ENCODE measurements around the gene LEMD1. TPM values are rescaled to one million over a fixed set of nuclear protein-coding genes. Genes with fewer than 3 reads are reported as not detected.

LEMD1 gene
- total RNA-seq, 1 donor from 2014 or later: 15.0 TPM

DNA sequence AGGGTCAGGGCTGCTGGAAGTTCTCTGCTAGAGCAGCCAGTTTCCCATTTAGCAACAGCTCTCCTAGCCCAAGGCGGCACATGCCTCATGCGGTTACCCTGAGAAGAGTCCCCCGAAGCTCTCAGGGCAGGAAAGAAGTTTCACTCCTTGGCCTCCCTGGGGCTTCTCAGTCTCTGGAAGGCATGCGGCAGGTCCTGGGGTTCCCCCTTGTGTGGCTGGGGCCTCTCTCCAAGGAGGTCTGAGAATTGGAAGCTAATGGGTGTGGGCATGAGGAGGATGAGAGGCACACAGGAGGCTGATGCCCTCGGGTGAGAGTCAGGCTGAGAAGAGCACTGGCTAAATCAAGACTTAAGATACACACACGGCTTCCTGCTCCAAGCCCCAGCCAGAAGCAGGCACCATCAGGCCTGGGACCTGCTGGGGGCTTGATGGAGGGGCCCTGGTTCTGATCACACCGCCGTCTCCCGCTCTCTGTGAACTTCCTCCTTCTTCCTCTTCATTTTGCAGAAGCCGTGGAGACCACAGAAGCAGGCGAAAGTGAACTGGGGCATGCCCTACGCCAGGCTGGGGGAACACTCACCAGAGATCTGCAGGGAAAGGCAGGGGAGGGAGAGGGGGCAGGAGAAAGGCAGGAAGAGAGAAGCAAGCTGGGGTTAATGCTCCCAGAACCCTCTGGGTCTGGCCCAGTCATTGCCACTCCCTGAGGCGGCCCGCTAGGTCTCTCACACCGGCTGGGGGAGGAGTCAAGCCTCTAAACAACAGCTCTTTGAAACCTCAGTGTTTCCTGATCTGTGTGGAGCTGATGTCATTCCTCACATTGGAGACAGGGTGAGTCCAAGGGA is 18.8 kb upstream of the LEMD1 start:
- no peak overlapping the region for H3K27ac ChIP-seq

DNA sequence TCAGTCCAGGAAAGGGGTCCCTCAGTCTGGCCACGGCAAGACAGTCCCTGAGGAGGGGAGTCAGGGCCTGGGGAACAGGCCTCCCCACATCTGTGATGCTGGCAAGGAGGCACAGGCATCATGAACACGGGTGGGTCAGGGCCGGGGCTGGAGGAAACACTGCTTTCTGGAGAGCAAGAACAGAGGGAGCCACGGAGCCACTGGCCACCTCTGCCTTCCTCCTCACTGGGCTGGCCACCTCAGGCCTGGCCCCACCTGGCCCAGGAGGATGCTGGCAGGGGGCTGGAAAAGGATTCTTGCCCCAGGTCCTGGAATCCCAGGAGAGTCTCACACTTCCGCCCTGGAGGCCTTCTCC is 18.2 kb upstream of the LEMD1 start:
- Histone ChIP-seq H3K36me3 (no peaks in the 10 kb centered on the region), H2AFZ (replicated peaks) (no peak overlapping the region), H3K4me2 (peak overlapping the region; percentile 71), H3K79me2 (ENCODE audit: low read depth) (no peaks in the 10 kb centered on the region), H3K27ac (no peak overlapping the region), H3K4me1 (peaks cover 70% of the 10 kb centered on the region), H3K9me3 (ENCODE audit: low read depth) (no peaks in the 10 kb centered on the region), H3K9ac (no peak overlapping the region), H4K20me1 (ENCODE audit: low read depth) (peaks cover 94% of the 10 kb centered on the region), H3F3A (ENCODE audit: low read depth) (peaks cover 56% of the 10 kb centered on the region), H3K27me3 (peaks cover 19% of the 10 kb centered on the region), H3K4me3 (no peak overlapping the region)
- no peak for DNase-seq (ENCODE audit: low spot score)
- Mint-ChIP-seq H3K27ac (peak overlapping the region; percentile 40), H3K4me1 (peaks cover 95% of the 10 kb centered on the region), H3K4me3 (peak overlapping the region; percentile 76), H3K9me3 (no peaks in the 10 kb centered on the region), H3K36me3 (peaks cover 24% of the 10 kb centered on the region), H3K27me3 (ENCODE audit: insufficient read depth, low read depth) (peaks cover 18% of the 10 kb centered on the region)
- no peak for TF ChIP-seq EZH2 (IDR thresholded peaks at IDR 0.05)
- TF ChIP-seq, protein P1, sequence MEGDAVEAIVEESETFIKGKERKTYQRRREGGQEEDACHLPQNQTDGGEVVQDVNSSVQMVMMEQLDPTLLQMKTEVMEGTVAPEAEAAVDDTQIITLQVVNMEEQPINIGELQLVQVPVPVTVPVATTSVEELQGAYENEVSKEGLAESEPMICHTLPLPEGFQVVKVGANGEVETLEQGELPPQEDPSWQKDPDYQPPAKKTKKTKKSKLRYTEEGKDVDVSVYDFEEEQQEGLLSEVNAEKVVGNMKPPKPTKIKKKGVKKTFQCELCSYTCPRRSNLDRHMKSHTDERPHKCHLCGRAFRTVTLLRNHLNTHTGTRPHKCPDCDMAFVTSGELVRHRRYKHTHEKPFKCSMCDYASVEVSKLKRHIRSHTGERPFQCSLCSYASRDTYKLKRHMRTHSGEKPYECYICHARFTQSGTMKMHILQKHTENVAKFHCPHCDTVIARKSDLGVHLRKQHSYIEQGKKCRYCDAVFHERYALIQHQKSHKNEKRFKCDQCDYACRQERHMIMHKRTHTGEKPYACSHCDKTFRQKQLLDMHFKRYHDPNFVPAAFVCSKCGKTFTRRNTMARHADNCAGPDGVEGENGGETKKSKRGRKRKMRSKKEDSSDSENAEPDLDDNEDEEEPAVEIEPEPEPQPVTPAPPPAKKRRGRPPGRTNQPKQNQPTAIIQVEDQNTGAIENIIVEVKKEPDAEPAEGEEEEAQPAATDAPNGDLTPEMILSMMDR (IDR thresholded peaks at IDR 0.05): no peak
- no peak for TF ChIP-seq EZH2phosphoT487 (IDR thresholded peaks at IDR 0.05)

More for the DNA sequence above, 18.8 kb upstream of the LEMD1 start:
- peak overlapping the region; percentile 5 for H3K4me3 ChIP-seq
- H3K4me3 Mint-ChIP-seq: peak overlapping the region; percentile 76
- H3K9ac ChIP-seq: no peak overlapping the region
- H3K9me3 Mint-ChIP-seq: no peaks in the 10 kb centered on the region
- peaks cover 71% of the 10 kb centered on the region for H3K4me1 ChIP-seq
- peaks cover 95% of the 10 kb centered on the region for H3K4me1 Mint-ChIP-seq
- H3K27me3 Mint-ChIP-seq (ENCODE audit: insufficient read depth, low read depth): peaks cover 18% of the 10 kb centered on the region
- peak overlapping the region; percentile 77 for H3K27ac Mint-ChIP-seq
- H4K20me1 ChIP-seq (ENCODE audit: low read depth): peaks cover 88% of the 10 kb centered on the region
- H2AFZ ChIP-seq (replicated peaks): no peak overlapping the region
- H3K79me2 ChIP-seq (ENCODE audit: low read depth): peaks cover 3% of the 10 kb centered on the region
- peak; percentile 66 for DNase-seq (ENCODE audit: low spot score)
- H3K9me3 ChIP-seq (ENCODE audit: low read depth): no peaks in the 10 kb centered on the region
- H3K27me3 ChIP-seq: peaks cover 14% of the 10 kb centered on the region
- H3F3A ChIP-seq (ENCODE audit: low read depth): peaks cover 62% of the 10 kb centered on the region
- H3K36me3 Mint-ChIP-seq: peaks cover 24% of the 10 kb centered on the region
- peak overlapping the region; percentile 71 for H3K4me2 ChIP-seq
- no peaks in the 10 kb centered on the region for H3K36me3 ChIP-seq
- TF ChIP-seq, protein P1 (IDR thresholded peaks at IDR 0.05): no peak
- no peak for TF ChIP-seq EZH2phosphoT487 (IDR thresholded peaks at IDR 0.05)
- no peak for TF ChIP-seq EZH2 (IDR thresholded peaks at IDR 0.05)

DNA sequence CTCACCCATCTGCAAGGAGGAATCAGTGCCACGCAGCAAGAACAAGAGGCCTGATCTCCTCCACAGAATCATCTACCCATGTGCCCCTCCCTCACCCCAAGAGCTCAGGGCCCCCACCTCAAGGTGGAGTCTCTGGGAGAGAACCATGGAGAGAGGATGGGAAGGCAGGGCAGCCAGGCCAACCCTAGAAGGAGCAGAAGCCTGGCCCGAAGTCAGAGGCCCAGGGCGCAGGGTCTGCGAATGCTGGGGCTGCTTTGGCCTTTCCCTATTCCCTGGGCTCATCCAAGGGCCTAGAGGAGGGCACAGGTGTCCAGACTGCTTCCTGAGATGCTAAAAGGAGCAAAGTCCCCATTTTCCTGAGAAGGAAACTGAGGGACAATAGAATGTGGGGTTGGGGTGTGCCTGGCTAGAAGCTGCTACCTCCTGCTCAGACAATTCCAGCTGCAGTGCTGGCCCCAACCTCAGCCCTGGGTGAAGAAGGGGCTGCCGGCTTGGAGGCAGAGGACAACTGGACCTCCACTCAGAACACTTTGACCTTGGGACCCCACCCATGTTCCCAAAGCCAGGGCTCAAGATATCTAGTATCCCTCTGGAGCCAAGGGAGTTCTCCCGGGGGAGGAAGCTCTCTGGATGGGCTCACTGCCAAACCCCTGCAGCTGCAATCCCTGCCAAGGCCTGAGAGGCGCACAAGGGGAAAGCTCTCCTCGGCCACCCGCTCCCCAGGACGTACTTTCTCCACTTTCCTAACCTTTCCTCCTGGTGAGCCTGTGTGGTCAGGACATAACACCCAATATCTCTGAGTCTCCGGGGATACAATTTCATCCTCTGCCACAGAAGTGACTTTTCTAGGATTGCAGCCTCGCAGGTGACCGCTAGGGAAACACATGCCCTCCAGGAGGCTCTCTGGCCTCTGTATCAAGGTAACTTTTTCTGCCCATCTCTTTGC is 16.6 kb upstream of the LEMD1 start:
- no peaks in the 10 kb centered on the region for H3K9me3 Mint-ChIP-seq
- H3K4me1 ChIP-seq: peaks cover 64% of the 10 kb centered on the region
- no peak overlapping the region for H3K4me3 ChIP-seq
- H3K4me2 ChIP-seq: no peak overlapping the region
- H3K4me3 Mint-ChIP-seq: no peak overlapping the region
- H2AFZ ChIP-seq (replicated peaks): no peak overlapping the region
- peaks cover 16% of the 10 kb centered on the region for H3K27me3 Mint-ChIP-seq (ENCODE audit: insufficient read depth, low read depth)
- peaks cover 81% of the 10 kb centered on the region for H3K4me1 Mint-ChIP-seq
- H3K9ac ChIP-seq: no peak overlapping the region
- no peaks in the 10 kb centered on the region for H3K9me3 ChIP-seq (ENCODE audit: low read depth)
- H3K79me2 ChIP-seq (ENCODE audit: low read depth): no peaks in the 10 kb centered on the region
- H4K20me1 ChIP-seq (ENCODE audit: low read depth): peaks cover 87% of the 10 kb centered on the region
- peak overlapping the region; percentile 12 for H3K27ac Mint-ChIP-seq
- DNase-seq (ENCODE audit: low spot score): no peak
- peaks cover 19% of the 10 kb centered on the region for H3K27me3 ChIP-seq
- no peak overlapping the region for H3K27ac ChIP-seq
- H3K36me3 Mint-ChIP-seq: peaks cover 25% of the 10 kb centered on the region
- H3K36me3 ChIP-seq: no peaks in the 10 kb centered on the region
- no peak for TF ChIP-seq EZH2phosphoT487 (IDR thresholded peaks at IDR 0.05)
- TF ChIP-seq, protein P1 (IDR thresholded peaks at IDR 0.05): peak; percentile 26
- H3F3A ChIP-seq (ENCODE audit: low read depth): peaks cover 51% of the 10 kb centered on the region

Data from neural progenitor cell (in vitro differentiated cells).